ENCODE measurements around the gene TAS2R39. TPM values are rescaled to one million over a fixed set of nuclear protein-coding genes. Genes with fewer than 3 reads are reported as not detected.

TAS2R39 gene
- total and polyA plus RNA-seq, 2 experiments from 2014 or later, result 0.21 TPM; not detected in 1

DNA sequence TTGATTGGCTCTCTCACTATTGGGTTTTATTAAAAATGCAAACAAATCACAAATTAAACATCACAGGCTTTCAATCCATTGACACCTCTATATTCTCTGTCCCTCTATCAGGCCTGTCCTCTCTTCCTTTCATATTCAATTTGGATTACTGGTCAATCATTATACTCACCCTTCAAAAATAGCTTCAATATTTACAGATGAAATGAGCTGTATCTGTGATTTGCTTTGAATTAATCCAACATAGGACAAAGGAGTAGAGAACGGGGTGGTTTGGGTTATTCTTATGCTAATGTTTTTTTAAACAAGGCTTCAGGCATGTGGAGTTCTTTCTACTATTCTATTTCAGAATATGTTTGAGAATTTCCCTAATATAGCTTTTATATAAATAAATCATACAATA lies 2.3 kb downstream of the TAS2R39 start:
- peak; percentile 5 for DNase-seq (ENCODE audit: low spot score)
- Histone ChIP-seq H3K79me2 (replicated peaks; ENCODE audit: insufficient read depth) (no peaks in the 10 kb centered on the region), H3K9me2 (ENCODE audit: insufficient read depth) (no peaks in the 10 kb centered on the region), H2AFZ (no peak overlapping the region), H3F3A (replicated peaks; ENCODE audit: low read depth) (no peaks in the 10 kb centered on the region), H3K4me3 (no peak overlapping the region), H3K27me3 (ENCODE audit: insufficient read depth) (no peaks in the 10 kb centered on the region), H3K36me3 (ENCODE audit: insufficient read depth) (no peaks in the 10 kb centered on the region), H3K4me2 (no peak overlapping the region), H3K27ac (ENCODE audit: low read depth) (no peak overlapping the region), H3K4me1 (ENCODE audit: insufficient read depth) (peaks cover 15% of the 10 kb centered on the region; the same call in 1 of the 2 replicates), H4K20me1 (replicated peaks; ENCODE audit: insufficient read depth) (no peaks in the 10 kb centered on the region)
- TF ChIP-seq CREB1 (CRISPR knock-in tag; IDR thresholded peaks at IDR 0.05; ENCODE audit: low read depth), result no peak
- TF ChIP-seq, protein P1, sequence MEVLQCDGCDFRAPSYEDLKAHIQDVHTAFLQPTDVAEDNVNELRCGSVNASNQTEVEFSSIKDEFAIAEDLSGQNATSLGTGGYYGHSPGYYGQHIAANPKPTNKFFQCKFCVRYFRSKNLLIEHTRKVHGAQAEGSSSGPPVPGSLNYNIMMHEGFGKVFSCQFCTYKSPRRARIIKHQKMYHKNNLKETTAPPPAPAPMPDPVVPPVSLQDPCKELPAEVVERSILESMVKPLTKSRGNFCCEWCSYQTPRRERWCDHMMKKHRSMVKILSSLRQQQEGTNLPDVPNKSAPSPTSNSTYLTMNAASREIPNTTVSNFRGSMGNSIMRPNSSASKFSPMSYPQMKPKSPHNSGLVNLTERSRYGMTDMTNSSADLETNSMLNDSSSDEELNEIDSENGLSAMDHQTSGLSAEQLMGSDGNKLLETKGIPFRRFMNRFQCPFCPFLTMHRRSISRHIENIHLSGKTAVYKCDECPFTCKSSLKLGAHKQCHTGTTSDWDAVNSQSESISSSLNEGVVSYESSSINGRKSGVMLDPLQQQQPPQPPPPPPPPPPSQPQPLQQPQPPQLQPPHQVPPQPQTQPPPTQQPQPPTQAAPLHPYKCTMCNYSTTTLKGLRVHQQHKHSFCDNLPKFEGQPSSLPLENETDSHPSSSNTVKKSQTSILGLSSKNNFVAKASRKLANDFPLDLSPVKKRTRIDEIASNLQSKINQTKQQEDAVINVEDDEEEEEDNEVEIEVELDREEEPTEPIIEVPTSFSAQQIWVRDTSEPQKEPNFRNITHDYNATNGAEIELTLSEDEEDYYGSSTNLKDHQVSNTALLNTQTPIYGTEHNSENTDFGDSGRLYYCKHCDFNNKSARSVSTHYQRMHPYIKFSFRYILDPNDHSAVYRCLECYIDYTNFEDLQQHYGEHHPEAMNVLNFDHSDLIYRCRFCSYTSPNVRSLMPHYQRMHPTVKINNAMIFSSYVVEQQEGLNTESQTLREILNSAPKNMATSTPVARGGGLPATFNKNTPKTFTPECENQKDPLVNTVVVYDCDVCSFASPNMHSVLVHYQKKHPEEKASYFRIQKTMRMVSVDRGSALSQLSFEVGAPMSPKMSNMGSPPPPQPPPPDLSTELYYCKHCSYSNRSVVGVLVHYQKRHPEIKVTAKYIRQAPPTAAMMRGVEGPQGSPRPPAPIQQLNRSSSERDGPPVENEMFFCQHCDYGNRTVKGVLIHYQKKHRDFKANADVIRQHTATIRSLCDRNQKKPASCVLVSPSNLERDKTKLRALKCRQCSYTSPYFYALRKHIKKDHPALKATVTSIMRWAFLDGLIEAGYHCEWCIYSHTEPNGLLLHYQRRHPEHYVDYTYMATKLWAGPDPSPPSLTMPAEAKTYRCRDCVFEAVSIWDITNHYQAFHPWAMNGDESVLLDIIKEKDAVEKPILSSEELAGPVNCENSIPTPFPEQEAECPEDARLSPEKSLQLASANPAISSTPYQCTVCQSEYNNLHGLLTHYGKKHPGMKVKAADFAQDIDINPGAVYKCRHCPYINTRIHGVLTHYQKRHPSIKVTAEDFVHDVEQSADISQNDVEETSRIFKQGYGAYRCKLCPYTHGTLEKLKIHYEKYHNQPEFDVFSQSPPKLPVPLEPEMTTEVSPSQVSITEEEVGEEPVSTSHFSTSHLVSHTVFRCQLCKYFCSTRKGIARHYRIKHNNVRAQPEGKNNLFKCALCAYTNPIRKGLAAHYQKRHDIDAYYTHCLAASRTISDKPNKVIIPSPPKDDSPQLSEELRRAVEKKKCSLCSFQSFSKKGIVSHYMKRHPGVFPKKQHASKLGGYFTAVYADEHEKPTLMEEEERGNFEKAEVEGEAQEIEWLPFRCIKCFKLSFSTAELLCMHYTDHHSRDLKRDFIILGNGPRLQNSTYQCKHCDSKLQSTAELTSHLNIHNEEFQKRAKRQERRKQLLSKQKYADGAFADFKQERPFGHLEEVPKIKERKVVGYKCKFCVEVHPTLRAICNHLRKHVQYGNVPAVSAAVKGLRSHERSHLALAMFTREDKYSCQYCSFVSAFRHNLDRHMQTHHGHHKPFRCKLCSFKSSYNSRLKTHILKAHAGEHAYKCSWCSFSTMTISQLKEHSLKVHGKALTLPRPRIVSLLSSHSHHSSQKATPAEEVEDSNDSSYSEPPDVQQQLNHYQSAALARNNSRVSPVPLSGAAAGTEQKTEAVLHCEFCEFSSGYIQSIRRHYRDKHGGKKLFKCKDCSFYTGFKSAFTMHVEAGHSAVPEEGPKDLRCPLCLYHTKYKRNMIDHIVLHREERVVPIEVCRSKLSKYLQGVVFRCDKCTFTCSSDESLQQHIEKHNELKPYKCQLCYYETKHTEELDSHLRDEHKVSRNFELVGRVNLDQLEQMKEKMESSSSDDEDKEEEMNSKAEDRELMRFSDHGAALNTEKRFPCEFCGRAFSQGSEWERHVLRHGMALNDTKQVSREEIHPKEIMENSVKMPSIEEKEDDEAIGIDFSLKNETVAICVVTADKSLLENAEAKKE (CRISPR knock-in tag; IDR thresholded peaks at IDR 0.05), result no peak
- no peak for TF ChIP-seq ZNF114 (CRISPR knock-in tag; IDR thresholded peaks at IDR 0.05)
- TF ChIP-seq STAT1 (IDR thresholded peaks at IDR 0.05; ENCODE audit: unreplicated experiment), result no peak
- TF ChIP-seq, protein P2, sequence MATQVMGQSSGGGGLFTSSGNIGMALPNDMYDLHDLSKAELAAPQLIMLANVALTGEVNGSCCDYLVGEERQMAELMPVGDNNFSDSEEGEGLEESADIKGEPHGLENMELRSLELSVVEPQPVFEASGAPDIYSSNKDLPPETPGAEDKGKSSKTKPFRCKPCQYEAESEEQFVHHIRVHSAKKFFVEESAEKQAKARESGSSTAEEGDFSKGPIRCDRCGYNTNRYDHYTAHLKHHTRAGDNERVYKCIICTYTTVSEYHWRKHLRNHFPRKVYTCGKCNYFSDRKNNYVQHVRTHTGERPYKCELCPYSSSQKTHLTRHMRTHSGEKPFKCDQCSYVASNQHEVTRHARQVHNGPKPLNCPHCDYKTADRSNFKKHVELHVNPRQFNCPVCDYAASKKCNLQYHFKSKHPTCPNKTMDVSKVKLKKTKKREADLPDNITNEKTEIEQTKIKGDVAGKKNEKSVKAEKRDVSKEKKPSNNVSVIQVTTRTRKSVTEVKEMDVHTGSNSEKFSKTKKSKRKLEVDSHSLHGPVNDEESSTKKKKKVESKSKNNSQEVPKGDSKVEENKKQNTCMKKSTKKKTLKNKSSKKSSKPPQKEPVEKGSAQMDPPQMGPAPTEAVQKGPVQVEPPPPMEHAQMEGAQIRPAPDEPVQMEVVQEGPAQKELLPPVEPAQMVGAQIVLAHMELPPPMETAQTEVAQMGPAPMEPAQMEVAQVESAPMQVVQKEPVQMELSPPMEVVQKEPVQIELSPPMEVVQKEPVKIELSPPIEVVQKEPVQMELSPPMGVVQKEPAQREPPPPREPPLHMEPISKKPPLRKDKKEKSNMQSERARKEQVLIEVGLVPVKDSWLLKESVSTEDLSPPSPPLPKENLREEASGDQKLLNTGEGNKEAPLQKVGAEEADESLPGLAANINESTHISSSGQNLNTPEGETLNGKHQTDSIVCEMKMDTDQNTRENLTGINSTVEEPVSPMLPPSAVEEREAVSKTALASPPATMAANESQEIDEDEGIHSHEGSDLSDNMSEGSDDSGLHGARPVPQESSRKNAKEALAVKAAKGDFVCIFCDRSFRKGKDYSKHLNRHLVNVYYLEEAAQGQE (IDR thresholded peaks at IDR 0.05; ENCODE audit: unreplicated experiment), result no peak
- TF ChIP-seq EZH2phosphoT487 (IDR thresholded peaks at IDR 0.05; ENCODE audit: unreplicated experiment), result no peak
- TF ChIP-seq ZNF331 (CRISPR knock-in tag; IDR thresholded peaks at IDR 0.05; ENCODE audit: low read depth), result no peak
- TF ChIP-seq, protein P3, sequence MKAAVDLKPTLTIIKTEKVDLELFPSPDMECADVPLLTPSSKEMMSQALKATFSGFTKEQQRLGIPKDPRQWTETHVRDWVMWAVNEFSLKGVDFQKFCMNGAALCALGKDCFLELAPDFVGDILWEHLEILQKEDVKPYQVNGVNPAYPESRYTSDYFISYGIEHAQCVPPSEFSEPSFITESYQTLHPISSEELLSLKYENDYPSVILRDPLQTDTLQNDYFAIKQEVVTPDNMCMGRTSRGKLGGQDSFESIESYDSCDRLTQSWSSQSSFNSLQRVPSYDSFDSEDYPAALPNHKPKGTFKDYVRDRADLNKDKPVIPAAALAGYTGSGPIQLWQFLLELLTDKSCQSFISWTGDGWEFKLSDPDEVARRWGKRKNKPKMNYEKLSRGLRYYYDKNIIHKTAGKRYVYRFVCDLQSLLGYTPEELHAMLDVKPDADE (IDR thresholded peaks at IDR 0.05), result no peak
- TF ChIP-seq NANOG (IDR thresholded peaks at IDR 0.05; ENCODE audit: borderline replicate concordance), result no peak
- no peak for TF ChIP-seq JUNB (IDR thresholded peaks at IDR 0.05; ENCODE audit: unreplicated experiment)
- TF ChIP-seq EZH2 (IDR thresholded peaks at IDR 0.05; ENCODE audit: low read depth, unreplicated experiment), result no peak
- TF ChIP-seq, protein P4, sequence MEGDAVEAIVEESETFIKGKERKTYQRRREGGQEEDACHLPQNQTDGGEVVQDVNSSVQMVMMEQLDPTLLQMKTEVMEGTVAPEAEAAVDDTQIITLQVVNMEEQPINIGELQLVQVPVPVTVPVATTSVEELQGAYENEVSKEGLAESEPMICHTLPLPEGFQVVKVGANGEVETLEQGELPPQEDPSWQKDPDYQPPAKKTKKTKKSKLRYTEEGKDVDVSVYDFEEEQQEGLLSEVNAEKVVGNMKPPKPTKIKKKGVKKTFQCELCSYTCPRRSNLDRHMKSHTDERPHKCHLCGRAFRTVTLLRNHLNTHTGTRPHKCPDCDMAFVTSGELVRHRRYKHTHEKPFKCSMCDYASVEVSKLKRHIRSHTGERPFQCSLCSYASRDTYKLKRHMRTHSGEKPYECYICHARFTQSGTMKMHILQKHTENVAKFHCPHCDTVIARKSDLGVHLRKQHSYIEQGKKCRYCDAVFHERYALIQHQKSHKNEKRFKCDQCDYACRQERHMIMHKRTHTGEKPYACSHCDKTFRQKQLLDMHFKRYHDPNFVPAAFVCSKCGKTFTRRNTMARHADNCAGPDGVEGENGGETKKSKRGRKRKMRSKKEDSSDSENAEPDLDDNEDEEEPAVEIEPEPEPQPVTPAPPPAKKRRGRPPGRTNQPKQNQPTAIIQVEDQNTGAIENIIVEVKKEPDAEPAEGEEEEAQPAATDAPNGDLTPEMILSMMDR (conservative IDR thresholded peaks at IDR 0.05; ENCODE audit: low read depth in 2 of 2), result no peak
- Mint-ChIP-seq H3K4me1 (peaks cover 8% of the 10 kb centered on the region; the same call in 2 of the 3 replicates), H3K27ac (no peak overlapping the region), H3K9me3 (no peaks in the 10 kb centered on the region; the same call in 2 of the 3 replicates), H3K36me3 (ENCODE audit: low read depth) (no peaks in the 10 kb centered on the region), H3K4me3 (no peak overlapping the region), H3K27me3 (ENCODE audit: insufficient read depth, low read depth, poor library complexity) (no peaks in the 10 kb centered on the region)
- ATAC-seq, result no peak

Measured in GM23338 (cell line).